OCI-LY7 (cell line): Measurements from ENCODE around the gene CLK2. TPM values are rescaled to one million over a fixed set of nuclear protein-coding genes. Genes with fewer than 3 reads are reported as not detected.
A peak's percentile ranks its signal among the peaks of the same experiment; 100 is the strongest.

Experiments used
- BruUV-seq: library from RNA; stranded (reverse); fragments of 400-500 nt; replicated peaks from 2 replicates; lab custom pipeline; 2021; lab: Mats Ljungman, UMichigan
- CTCF ChIA-PET: fragments of 300-600 bp; sonication (Branson Sonifier 250); formaldehyde crosslinking; loops from one replicate; lab custom pipeline; 2022; ENCODE audit warnings: antibody characterized with exemption; ENCODE audit not compliant: unreplicated experiment; lab: Charles Lee
- POLR2A ChIA-PET: fragments of 300-600 bp; sonication (Branson Sonifier 250); formaldehyde crosslinking; loops from one replicate; lab custom pipeline; 2022; ENCODE audit warnings: antibody characterized with exemption; lab: Charles Lee
- DNase-seq: peaks from one replicate; pipeline ENCODE4 v3.0.0-alpha.2; 2015; ENCODE audit warnings: low spot score
- H2AFZ ChIP-seq: fragments of 200-600 bp; sonication (generic), shearing (Covaris generic); 2 replicates; pipeline ENCODE4 v1.6.1; 2014; ENCODE audit warnings: mild to moderate bottlenecking, antibody characterized with exemption, low read length, moderate library complexity
- H3K27ac ChIP-seq: fragments of 200-600 bp; sonication (generic); 2 replicates; pipeline ENCODE4 v1.5.1; 2014; ENCODE audit warnings: mixed run types, low read depth, mild to moderate bottlenecking, moderate library complexity, low read length, inconsistent platforms; ENCODE audit not compliant: poor library complexity, severe bottlenecking
- H3K36me3 ChIP-seq: fragments of 200-600 bp; sonication (generic); 2 replicates; pipeline ENCODE4 v1.6.1; 2014; ENCODE audit warnings: mild to moderate bottlenecking, antibody characterized with exemption, low read length, moderate library complexity, mixed read lengths; ENCODE audit not compliant: insufficient read depth
- H3K4me1 ChIP-seq: fragments of 200-600 bp; sonication (generic); 2 replicates; pipeline ENCODE4 v1.5.1; 2014; ENCODE audit warnings: mild to moderate bottlenecking, low read length; ENCODE audit not compliant: insufficient read depth, poor library complexity, severe bottlenecking
- H3K4me2 ChIP-seq: fragments of 200-600 bp; sonication (generic); 2 replicates; pipeline ENCODE4 v1.6.1; 2014; ENCODE audit warnings: mild to moderate bottlenecking, low read length
- H3K4me3 ChIP-seq: fragments of 200-600 bp; sonication (generic); 2 replicates; pipeline ENCODE4 v1.5.1; 2014; ENCODE audit warnings: mild to moderate bottlenecking, low read depth, low read length; ENCODE audit not compliant: poor library complexity, severe bottlenecking
- H3K79me2 ChIP-seq: fragments of 200-600 bp; sonication (generic); 2 replicates; pipeline ENCODE4 v1.6.1; 2016; ENCODE audit warnings: low read depth, mild to moderate bottlenecking, low read length, moderate library complexity, mixed read lengths; ENCODE audit not compliant: insufficient read depth
- H3K9me2 ChIP-seq: fragments of 200-600 bp; sonication (generic); 2 replicates; pipeline ENCODE4 v1.6.1; 2016; ENCODE audit warnings: mild to moderate bottlenecking, low read length, mixed read lengths; ENCODE audit not compliant: insufficient read depth
- H3K9me3 ChIP-seq: fragments of 200-600 bp; sonication (generic); 2 replicates; pipeline ENCODE4 v1.6.1; 2014; ENCODE audit warnings: mild to moderate bottlenecking, mixed run types, low read length, mixed read lengths
- H4K20me1 ChIP-seq: fragments of 200-600 bp; sonication (generic); 2 replicates; pipeline ENCODE4 v1.6.1; 2014; ENCODE audit warnings: mild to moderate bottlenecking, antibody characterized with exemption, low read length, moderate library complexity, mixed read lengths; ENCODE audit not compliant: insufficient read depth
- CTCF ChIP-seq: fragments of 200-600 bp; sonication (generic); conservative IDR thresholded peaks from 2 replicates; pipeline ENCODE4 v1.5.1; 2014; ENCODE audit warnings: mild to moderate bottlenecking, antibody characterized with exemption, low read length, moderate library complexity, mixed read lengths
- EZH2phosphoT487 ChIP-seq: fragments of 200-600 bp; sonication (generic); IDR thresholded peaks from 2 replicates; pipeline ENCODE4 v1.6.1; 2018; ENCODE audit warnings: low read depth, borderline replicate concordance, mild to moderate bottlenecking, mixed run types, antibody characterized with exemption, low read length, moderate library complexity, mixed read lengths
- intact Hi-C: fragments of 100-400 bp; cut with micrococcal nuclease; formaldehyde crosslinking; loops from one replicate; pipeline ENCODE4 v1.10.0; 2022; ENCODE audit not compliant: unreplicated experiment
- total RNA-seq, 2 experiments: library from RNA; depleted of rRNA in 1 of 2; stranded (reverse); fragments of >200 nt in 1 of 2; shearing (Covaris generic) in 1 of 2; gene quantifications; 2 replicates each; pipeline ENCODE4 v1.2.3, GENCODE V29; 2014 to 2022

Gene CLK2
- total RNA-seq, 2 experiments from 2014 or later: 96.7 to 121 TPM

- intact Hi-C loops: loop anchor here (1.0 to 10.0 kb wide), 3 partner anchors 30 to 228 kb away; no protein-coding TSS in a partner anchor
Measured at GRCh38 chr1:155277070-155277901, 4.0 kb upstream of the CLK2 start, which contains the start of gene HCN3. Gene HCN3, plus strand, starts transcription at chr1:155277463. Its CDS starts 128 bp downstream, at chr1:155277591.

GRCh38 chr1:155272466-155273342 is 600 bp downstream of the CLK2 start:
- TF ChIP-seq EZH2phosphoT487: no peak
- no peak for TF ChIP-seq CTCF
- POLR2A ChIA-PET: interaction anchor here (0.9 to 2.1 kb wide), 8 partner anchors 9 to 228 kb away, joined by 3 to 13 read pairs (median 5); partner anchors contain the start of genes FDPS and SCAMP3
- 0 out of 2 replicates have a peak overlapping the region, but pooled peaks have one; percentile 1 for H2AFZ ChIP-seq
- TSS peak; percentile 68 for BruUV-seq
- peak overlapping the region; percentile 81 for H3K4me3 ChIP-seq
- peaks cover 39% of the 10 kb centered on the region for H3K36me3 ChIP-seq
- CTCF ChIA-PET: interaction anchor here (1.1 kb wide), 2 partner anchors 22 to 35 kb away, joined by 3 to 6 read pairs; no protein-coding TSS in a partner anchor
- H3K9me2 ChIP-seq: no peaks in the 10 kb centered on the region
- H4K20me1 ChIP-seq: peaks cover 4% of the 10 kb centered on the region; the same call in 1 of the 2 replicates
- H3K4me2 ChIP-seq: peak overlapping the region; percentile 74
- peaks cover 29% of the 10 kb centered on the region for H3K79me2 ChIP-seq
- peak; percentile 70 for DNase-seq
- H3K4me1 ChIP-seq: peaks cover 35% of the 10 kb centered on the region
- H3K9me3 ChIP-seq: no peaks in the 10 kb centered on the region
- intact Hi-C loops: loop anchor here (10.0 kb wide), 1 partner anchor 232 kb away; no protein-coding TSS in a partner anchor
- H3K27ac ChIP-seq: peak overlapping the region; percentile 68

More at GRCh38 chr1:155277070-155277901, 4.0 kb upstream of the CLK2 start, which contains the start of gene HCN3:
- no peaks in the 10 kb centered on the region for H4K20me1 ChIP-seq
- TF ChIP-seq EZH2phosphoT487 (no peak), CTCF (peak; percentile 79)
- peak within 1 kb of the TSS; percentile 100 for H3K4me2 ChIP-seq
- no peaks in the 10 kb centered on the region for H3K9me3 ChIP-seq
- BruUV-seq: no TSS peak
- peaks cover 8% of the 10 kb centered on the region for H3K79me2 ChIP-seq
- DNase-seq: peak; percentile 98
- H3K4me3 ChIP-seq: peak within 1 kb of the TSS; percentile 82
- ChIA-PET CTCF (interaction anchor here (1.0 kb wide), 1 partner anchor 20 kb away, joined by 3 read pairs; no protein-coding TSS in a partner anchor), POLR2A (interaction anchor here (1.0 kb wide), 1 partner anchor 45 kb away, joined by 4 read pairs; no protein-coding TSS in a partner anchor)
- H3K4me1 ChIP-seq: peaks cover 39% of the 10 kb centered on the region
- peaks cover under 1% of the 10 kb centered on the region; the same call in 1 of the 2 replicates for H3K36me3 ChIP-seq
- H3K27ac ChIP-seq: peak within 1 kb of the TSS; percentile 21
- H3K9me2 ChIP-seq: no peaks in the 10 kb centered on the region
- H2AFZ ChIP-seq: peak within 1 kb of the TSS; percentile 81
